GM18507 (cell line): ENCODE measurements around the gene ITGA5.
A peak's percentile ranks its signal among the peaks of the same experiment; 100 is the strongest.

Source experiments
- DNase-seq: peaks from one replicate; pipeline ENCODE4 v3.0.0; 2011; ENCODE audit warnings: low read depth; ENCODE audit not compliant: insufficient read length; ENCODE audit errors: extremely low spot score
- FAIRE-seq: peaks from 2 replicates; lab custom pipeline; 2011; peaks lifted over from hg19 to GRCh38; lab: Jason Lieb, UNC

The ITGA5 gene

DNA sequence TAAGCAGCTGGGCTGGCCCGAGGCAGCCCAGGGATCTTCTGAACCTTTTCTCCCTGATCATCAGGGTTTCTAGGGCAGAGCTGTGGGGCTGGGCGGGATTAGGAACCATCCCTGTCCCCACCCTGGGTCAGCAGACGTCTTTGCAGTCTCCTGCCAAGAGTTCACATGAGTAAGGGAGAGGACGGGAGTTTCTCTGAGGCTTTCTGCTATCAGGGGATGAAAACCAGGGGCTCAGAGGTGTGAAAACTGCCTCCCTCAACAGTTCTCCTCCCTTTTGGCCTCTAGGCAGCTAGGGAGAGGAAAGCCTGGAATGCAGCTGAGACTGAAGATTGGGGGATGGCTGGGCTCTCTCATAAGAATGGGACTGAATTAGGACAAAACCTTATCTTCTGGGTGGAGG lies 42.5 kb downstream of the ITGA5 start:
- no peak for FAIRE-seq

DNA sequence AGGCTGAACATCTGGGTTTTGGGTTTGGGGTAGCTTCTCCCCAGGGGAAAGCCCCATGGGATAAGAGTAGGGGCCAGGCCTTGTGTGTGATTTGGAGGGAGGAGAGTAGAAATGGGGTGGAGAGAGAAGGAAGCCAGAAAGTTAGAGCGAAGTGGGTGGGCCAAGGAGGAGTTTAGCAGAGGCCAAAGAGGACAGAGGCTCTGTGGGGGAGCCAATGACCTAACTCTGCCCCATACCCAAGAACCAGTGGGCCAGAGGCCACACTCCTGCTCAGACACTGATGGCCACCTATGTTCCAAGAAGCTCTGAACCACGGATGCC lies 43.8 kb downstream of the ITGA5 start:
- DNase-seq (no peak), FAIRE-seq (no peak)

More for the DNA sequence above, 42.5 kb downstream of the ITGA5 start:
- no peak for DNase-seq

DNA sequence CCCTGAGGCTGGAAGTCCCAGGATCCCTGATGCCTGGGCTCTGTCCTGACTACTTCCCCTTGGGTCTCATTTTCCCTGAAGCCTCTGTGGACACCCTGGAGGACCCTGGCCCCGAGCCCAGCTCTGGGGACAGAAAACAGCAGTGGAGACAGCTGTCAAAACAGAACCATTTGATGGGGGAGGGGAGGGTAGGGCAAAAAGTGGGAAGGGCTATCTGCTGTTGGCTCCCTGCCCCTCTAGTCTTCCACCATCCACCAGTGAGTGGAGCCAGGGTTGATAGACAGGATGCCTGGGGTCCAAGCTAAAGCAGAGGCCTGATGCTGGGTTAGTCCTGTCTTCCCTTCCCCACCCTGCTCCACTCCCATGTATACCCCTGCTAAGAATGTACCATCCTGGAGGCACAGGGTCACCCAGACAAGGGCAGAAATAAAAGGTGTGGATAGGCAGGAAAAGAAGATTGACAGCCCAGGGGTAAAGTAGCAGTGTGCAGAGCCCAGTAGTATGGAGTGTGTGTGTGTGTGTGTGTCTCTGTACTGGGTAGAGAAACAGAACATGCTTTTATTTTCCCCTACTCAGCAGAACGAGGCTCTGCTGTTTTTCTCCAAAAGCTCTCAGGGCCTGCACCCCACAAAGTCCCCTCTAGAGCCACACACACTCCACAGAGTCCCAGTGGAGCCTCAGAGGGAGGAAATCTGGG lies 44.4 kb downstream of the ITGA5 start:
- no peak for DNase-seq

DNA sequence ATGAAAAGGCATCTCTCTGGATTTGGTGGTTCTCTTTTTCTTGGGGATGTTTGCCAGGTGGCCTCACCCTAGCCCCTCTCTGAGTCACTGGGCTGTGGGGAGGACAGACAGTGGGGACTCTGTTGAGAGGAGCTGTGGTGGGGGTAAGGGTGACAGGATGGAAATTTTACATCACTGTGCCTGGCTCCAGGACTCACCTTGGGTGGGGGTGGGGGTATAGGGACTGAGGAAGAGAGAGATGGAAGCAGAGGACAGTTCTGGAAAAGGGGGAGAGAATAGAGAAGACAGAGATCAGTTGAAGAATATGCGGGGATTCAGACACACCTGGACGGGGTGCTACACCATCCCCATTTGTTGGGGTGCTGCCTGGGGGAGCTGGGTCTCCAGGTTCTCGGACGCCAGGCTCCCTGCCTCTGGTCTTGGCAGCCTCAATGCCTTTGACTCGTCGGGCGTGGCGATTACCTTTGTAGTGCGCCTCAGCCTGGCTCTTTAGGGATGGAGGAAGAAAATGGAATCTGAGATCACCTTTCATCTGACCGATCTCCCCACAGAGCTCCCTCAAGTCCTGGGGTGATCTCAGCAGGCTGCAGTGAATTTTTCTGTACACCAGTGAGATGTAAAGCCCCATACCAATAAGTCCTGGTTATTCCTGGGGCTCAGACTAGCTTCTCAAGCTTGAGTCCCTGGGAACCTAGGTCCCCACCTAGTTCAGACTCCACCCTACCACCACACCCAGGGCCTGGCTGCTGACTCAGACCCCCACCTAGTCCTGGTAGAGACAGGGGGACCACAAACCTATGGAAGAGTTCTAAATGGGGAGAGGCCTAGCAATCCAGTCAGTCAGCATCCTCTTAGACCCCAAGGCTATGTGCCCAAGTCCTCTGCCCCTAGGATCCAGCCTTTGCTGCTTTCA lies 45.2 kb downstream of the ITGA5 start:
- DNase-seq = no peak
- FAIRE-seq = no peak

More for the DNA sequence above, 44.4 kb downstream of the ITGA5 start:
- FAIRE-seq = no peak

DNA sequence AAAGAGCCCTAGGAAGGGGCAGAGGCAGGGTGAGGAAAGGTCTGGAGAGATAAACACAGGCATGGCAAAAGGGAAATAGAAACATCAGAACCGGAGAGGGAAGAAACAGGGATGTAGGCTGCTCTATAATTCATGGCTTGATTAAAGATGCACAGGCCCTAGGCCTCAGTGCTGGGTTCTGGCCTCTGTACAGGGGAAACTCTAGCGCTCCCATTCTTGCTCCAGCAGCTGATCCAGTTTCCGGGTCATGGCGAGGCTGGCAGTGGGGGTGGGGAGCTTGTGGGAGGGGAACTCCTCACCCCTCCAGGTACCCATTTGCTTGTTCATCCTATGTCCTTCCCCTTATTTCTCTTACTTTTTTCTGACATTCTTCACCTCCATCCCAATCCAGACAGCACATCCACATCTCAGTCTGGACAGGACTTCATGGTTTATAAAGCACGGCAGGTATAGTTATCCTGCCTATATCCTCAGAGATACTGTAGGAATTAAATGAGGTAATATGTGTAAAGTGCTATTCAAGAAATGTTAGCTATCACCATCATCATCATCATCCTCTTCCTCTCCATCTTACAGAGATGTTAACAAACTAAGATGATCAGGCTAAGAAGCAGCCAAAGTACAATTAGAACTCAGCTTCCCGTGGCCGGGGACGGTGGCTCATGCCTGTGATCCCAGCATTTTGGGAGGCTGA lies 46.8 kb downstream of the ITGA5 start:
- FAIRE-seq = no peak
- DNase-seq = no peak

DNA sequence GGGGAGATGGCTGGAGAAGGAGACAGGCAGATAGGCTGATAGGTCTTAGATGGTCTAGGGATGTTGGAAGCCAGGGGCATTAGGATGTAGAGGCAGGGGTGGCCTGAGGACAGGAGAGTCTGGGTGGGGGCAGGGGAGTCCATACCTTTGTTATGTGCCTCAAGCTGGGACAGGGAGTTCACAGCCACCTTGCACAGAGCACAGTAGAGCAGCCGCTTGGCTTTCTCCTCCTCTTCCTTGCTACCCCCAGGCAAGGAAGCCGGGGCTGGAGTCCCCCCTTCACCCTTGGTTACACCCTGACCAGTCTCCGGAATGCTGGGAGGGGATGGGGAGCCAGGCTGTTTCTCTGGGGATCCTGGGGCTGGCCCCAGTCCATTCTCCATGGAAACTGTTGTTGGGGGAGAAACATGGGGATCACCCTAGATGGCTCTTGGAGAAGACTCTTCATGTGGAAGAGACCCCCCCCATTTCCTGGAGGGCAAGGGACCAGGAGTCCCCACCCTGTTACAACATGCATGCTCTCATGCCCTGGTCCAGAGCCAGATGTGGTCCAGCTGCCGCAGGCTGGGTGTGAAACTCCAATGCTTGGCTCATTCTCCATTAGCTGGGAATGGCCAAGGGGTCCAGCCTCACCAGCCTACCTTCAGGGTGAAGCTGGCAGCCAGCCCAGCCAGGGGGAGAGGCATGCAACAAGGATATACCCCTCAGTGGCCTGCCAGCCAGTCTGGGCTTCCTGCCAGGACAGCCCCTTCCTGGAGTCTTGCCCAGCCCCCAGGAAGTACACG lies 47.5 kb downstream of the ITGA5 start:
- FAIRE-seq = no peak
- DNase-seq = no peak

DNA sequence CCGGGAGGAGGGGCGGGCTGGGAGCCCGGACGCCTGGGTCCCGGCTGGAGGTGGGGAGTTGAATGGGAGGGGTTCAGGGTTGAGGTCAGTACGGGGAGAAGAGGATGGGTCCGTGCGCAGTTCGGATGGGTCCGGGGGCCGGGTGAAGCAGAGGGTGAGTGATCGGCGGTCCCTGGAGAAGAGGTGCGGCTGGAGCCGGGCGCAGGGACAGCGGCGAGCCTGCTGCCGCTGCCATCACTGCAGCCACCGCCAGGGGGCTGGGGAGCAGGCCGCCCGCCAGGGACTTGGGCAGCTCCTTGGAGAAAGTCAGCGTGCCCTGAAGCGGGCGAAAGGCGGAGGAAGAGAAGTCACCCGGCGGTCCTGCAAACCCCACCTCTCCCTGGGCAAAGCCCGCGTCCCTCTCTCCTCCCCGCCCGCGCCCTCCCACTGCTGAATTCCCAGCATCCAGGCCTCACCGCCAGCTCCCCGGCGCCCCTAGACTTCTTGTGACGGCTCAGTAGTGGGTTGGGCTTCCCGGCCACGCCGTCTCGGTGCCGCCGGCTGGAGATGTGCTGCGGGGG lies 48.8 kb downstream of the ITGA5 start:
- FAIRE-seq (no peak), DNase-seq (no peak)

DNA sequence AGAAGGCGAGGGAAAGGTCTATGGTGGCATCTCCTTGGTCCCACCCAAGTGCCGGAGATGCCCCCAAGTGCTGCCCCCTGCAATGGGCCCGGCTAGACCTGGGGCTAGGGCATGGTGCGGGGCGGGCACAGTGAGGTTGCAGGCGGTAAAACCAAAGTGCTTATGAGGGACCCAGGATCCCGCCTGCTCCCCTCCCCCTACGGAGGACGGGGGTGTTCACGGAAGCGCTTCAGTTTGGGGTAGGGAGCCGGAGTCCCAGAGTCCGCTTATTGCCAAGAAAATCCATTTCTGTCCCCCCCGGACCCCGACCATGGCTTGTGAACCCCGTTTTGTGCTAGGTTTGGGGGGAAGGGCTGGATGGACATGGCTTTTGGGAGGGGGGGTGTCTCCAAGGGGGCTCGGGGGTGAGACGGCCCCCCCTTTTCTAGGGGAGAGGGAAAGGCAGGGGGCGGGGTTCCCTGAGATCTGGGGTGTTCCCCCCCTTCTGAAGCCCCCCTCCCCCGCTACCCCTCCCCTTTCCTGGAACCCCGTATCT lies 49.4 kb downstream of the ITGA5 start:
- DNase-seq (no peak), FAIRE-seq (no peak)

DNA sequence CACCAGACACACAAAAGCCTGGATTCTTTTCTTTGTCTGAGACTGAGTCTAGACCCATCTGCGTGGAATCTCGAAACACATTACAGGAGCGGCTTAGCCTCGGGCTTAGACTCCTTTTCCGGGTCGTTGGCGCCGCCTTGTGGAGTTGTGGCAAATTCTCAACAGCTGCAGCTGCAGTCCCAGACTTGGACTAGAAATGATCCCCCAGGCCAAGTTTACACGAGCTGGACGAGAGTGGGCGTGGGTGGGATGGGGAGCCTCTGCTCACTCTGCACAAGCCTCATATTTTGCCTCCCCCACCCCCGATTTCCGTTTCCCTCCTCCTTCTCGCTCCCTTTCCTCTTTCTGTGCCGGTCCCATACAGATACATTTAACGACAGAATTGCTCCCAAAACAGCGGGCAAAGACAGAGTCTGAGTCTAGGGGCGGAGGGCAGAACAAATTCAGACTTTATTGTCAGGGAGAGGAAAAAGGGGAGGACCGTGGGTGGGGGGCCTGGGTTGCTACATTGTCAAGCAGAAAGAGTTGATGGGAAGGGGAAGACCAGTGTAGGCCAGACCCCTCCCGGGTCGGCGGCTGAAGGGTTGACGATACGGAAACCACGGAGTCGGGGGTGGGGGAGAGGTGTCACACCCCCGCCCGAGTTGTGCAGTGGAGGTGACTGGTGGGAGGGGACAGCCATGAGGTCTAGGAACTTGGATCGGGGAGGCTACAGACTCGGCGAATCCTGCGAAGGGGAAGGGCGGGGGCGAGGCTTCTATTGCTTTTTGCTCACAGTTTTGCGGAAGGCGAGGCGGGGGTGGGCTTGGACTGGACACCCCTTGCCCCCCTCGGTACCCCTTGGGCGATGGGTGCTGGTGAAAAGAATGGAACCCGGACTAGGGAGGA lies 50.1 kb downstream of the ITGA5 start:
- FAIRE-seq (peak; percentile 84), DNase-seq (no peak)

DNA sequence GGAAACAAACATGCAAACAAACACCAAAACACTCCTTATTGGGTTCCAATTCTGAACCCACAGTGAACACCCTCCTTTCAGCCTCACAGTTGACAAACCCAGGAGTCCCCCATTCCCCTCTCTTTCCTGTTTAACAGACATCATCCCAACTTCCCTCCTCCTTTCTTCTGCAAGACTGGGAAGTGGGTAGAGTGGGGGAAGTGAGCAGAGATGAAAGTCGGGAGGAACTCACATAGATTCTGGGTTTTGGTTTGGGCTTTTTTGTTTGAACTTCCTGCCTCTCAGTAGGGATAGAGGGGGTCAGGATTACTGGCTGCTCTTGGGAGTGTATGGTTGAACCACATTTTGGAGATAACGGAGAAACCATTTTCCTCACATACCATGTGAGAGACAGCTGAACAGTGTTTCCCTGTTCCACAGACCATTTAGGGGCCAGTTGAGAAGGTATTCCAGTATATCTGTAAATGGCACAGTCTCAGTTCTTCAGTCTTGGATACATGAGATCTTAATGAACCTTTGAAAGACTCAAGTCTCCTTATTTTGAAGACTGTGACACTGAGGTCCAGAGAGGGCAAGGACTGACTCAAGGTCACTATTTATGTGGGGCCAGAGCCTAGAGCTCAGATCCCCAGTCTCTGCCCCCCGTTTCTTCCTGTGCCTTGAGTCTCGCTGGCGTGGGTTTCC lies 50.9 kb downstream of the ITGA5 start:
- DNase-seq = no peak
- no peak for FAIRE-seq

DNA sequence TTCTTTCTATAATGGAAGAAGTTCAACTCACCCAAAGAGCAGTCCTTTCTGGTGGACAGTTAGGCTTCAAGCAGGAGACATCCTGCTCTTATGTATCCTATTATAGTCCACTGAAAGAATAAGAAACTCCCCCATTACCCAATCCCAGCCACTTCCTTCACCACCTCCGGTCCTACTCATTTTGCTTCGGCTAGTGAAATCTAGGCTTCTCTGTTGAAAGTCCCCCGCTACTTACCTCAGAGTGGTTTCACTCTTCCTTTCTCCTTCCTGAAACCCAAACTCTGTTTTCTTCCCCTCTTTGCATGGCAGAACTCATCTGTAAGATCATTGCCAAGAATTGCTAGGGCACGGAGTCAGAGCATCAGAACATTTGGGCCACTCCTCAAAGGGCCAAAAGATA lies 54.7 kb downstream of the ITGA5 start, which contains the start of gene GPR84:
TSS of gene GPR84 (minus strand) at position 74 of the 400 bp plus-strand sequence. CDS start 635 bp downstream, outside the sequence.
- FAIRE-seq = peak; percentile 86
- DNase-seq = peak; percentile 23

DNA sequence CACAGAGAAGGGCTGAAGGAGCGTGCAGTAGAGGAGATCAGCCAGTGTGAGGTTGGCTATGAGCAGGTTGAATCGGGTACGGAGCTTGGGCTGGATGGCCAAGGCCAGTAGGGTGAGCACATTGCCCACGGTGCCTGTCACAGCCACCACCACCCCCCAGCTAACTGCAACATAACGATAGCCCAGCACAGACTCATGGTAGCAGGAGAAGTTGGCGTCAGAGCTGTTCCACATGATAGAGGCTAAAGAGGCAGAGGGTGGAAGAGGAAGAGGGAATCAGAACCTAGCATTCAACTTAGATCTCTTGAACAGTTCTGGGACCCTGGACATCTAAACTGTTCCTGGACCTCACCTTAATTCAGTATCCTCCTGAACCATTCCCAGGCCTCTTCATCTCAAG lies 55.4 kb downstream of the ITGA5 start:
- FAIRE-seq (no peak), DNase-seq (no peak)

DNA sequence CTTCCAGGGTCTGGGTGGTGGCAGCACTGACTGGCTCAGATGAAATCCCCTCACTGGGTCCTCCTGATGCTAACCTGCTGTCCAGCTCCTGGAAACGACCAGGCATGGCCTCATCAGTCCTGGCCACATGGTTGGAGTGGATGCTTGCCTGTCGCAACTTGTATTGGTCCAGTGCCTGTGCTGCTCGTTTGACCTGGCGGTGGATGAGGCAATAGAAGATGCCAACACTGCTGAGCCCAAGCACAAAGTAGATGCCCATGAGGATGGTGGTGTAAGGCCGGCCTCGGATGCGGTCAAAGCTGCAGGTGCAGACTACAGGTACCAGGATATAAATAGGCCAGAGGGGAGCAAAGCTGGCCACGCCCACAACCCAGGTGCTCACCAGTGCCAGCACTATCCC lies 56.0 kb downstream of the ITGA5 start:
- FAIRE-seq = no peak
- no peak for DNase-seq

DNA sequence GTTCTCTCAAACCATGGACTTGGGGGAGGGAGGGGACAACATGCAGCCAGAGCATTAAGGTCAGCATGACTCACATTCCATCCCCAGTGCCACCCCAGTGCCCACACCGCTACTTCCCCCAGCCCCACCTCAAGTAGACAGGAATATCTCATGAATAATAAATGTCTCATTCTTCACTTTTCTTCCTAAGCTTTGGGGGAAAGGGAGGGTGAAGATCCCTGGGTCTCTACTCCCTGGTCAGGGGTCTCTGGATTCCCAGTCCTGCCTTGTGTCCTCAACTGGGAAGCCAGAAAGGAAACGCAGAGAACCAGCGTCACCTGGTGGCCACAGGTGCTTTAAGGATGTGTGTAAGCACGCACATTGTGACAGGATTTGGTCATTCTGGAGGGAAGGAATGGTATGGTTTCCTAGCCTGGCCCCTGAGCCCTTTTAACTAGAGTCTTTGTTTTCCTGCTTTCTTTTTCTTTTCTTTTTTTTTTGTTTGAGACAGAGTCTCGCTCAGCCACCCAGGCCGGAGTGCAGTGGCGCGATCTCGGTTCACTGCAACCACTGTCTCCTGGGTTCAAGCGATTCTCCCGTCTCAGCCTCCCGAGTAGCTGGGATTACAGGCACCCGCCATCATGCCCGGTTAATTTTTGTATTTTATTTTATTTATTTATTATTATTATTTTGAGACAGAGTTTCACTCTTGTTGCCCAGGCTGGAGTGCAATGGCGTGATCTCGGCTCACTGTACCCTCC lies 58.2 kb downstream of the ITGA5 start:
- no peak for FAIRE-seq
- peak; percentile 23 for DNase-seq

DNA sequence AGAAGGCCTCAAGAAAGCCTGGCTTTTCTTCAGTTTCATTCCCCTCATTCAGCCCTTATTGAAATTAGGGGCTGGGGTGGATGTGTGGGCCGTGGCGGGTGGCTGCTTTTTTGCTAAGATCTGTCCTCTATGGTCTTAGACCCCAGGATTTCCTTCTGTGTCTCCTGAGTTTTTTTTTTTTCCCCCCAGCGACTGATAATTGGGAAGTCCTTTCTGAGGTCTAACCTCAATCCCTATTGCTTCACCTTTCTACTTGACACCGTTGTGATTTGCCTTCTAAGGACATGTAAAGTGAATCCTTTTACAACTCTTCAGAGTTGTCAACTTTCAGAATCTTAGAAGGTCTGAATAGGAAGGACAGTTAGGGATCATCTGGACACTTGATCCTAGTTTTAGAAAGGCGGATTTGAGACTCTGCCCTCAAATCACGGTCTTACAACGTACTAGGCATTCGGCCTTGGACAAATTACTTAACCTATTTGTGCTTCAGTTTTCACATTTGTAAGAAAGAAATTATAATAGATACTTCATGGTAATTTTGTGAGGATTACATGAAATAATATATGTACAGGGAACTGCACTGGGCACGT lies 59.2 kb downstream of the ITGA5 start:
- no peak for FAIRE-seq
- no peak for DNase-seq

DNA sequence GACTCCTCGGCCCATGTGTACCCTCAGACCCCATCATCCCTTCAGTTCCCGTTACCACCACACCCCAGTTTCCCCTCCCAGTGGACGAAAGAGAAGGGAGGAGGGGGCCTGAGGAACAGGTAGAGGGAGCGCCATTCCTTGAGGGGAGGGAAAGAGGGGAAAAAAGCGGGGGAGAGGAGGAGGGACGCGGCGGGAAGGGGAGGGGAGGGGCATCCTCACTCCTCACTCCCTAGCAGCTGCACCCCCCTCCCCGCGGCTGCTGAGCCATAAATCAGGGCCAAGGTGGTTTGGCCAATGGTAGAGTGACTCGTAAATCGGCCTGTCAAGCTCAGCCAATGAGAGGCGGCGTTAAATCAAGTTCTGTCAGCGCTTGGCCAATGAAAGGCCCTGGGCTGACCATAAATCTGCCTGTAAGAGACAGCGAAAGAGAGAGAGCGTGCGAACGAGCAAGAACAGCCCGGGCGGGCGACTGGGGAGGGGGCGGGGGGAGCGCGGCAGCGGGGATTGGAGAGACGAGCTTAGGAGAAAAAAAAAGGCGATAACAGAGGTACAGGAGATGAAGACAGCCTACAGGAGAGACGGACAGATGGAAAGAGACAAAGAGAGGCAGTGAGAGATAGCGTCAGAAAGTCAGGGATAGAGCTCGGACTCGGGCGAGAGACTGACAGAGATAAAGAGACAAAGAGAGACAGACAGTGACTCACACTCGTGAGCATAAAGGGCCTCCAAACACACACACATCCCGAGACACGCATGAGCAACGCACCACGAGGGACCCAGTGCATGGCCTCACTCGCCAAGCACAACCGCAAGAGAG lies 59.9 kb downstream of the ITGA5 start:
- DNase-seq = peak; percentile 90
- FAIRE-seq = peak; percentile 97
